GM19452 (cell line): ENCODE data around the gene RANGAP1.

Experiments used
- ATAC-seq: cut with Tn5 transposase; IDR thresholded peaks from one replicate; pipeline ENCODE4 v1.9.1; 2021; ENCODE audit not compliant: unreplicated experiment

Gene RANGAP1

DNA sequence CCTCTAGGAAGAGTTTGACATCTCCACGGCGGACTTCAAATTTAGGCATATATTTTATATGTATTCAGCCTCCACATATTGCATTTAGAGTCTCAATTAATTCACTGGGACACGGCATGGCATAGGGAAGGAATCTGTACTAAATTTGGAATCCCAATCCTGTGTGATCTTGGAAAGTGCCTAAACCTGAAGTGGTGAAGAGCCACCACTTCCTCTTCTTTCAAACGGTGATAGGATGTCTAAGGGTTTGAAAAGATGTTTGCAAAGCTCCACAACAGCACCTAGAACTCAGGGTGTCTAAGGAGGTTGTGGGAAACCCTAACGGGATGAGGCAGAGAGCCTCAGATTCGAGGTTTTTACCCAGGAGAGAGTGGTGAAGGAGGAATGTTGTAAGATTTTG is 81.9 kb downstream of the RANGAP1 start:
- no peak for ATAC-seq

DNA sequence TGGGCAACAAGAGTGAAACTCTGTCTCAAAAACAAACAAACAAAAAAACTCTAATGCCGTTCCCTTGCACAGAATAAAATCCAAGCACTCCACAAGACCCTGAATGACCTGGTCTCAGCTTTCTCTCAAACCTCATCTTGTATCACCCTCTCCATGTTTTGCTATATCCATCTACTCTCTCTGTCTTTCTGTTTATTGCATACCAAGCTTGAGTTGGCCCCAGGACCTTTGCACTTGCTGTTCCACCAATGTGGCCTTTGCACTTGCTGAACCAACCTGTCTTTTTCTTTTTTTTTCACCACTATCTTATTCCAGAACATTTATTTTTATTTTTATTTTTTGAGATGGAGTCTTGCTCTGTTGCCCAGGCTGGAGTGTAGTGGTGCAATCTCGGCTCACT is 82.9 kb downstream of the RANGAP1 start:
- no peak for ATAC-seq

DNA sequence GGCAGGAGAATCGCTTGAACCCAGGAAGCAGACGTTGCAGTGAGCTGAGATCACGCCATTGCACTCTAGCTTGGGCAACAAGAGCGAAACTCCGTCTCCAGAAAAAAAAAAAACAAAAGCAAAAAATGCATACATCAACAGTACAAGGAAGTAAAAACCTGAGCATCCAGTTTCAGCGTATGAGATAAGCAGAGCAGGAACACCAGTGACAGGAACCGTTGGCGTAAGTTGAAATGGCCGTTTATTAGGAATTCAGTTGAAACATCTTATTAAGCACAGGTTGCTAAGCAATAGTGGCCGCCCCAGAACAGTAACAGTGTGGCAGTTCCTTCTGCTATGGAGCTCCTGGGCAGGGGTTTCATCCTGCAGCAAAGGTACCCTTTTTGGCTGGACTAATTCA is 84.8 kb downstream of the RANGAP1 start:
- no peak for ATAC-seq

DNA sequence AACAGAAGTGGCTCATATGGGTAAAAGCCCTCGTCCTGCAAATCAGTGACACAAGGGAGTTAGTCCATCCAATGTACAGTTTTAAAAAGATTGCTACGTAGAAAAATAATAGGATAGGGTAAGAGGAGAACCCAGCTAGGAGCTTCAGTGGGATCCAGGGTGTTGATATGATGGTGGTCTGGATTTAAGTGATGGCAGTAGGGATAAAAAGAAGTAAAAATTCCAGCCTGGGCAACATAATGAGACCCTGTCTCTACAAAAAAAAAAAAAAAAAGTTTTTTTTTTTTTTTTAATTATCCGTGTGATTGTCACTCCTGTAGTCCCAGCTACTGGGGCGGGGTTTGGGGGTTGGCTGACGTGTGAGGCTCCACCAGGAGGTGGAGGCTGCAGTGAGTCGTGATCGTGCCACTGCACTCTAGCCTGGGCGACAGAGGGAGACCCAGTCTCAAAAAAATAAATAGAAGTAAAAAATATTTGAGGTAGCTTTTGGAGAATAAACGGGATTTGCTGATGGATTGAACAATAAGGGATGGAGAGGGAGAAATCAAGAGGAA is 87.9 kb downstream of the RANGAP1 start:
- ATAC-seq = no peak

DNA sequence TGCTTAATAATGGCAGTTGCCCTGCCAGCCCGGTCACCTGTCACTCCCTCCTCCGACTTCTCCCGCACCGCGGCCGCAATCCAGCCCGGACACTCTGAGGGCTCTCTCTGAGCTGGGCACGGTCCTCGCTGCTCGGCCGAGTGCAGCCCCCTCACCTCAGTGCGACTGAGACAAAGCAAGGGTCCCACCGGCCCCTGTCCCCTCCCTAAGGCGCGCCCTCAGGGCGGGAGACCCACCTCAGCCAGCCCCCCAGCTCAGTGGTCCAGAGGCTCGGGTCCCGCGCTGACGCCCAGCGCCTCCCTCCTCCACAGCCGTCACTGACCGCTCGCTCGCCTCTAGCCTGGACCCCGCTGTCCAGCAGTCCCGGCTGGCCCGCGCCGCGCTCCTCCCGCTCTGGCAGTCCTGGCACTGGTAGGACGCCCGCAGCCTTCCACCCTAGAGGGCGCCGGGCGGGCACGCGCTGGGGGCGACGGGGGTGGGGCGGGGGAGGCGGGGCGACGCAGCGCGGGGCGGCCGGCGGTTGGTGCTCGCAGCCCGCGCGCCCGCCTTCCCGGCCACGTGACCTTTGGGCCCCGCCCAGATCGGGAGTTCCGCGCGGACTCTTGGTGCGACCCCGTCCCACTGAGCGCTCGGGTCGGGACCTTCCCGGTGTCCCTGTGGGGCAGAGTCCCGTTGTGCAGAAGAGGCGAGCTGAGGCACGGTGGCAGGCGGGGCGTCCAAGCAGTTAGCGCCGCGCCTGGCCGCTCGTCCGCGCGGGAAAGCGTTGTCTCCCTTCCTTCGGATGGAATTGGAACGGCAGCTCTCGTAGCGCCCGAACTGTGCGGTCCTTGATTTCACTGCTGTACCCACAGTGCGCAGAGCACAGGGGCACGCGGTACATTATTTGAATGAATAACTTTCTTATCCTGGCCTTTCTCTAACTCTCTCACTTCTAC is 88.7 kb downstream of the RANGAP1 start:
- ATAC-seq = peak; percentile 62
